ENCODE results near the gene FLACC1.

DNA sequence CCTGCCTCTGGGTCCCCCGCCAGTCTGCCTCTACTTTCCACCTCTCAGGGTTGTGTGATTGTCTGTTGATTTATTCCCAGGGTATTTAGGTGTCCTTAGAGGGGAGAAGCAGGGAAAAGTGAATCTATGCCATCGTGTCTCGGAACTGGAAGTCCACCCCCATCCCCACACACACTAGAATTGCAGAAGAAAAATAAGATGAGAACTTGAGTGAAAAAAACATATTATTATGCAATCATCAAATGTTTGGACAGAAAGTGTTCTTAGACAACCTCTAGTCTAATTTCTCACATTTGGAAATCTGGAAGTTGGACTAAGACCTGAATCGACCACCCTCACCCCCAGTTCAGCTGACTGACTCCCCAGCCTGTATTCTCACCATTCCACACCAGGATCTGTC, 110.9 kb downstream of the FLACC1 start:
- TF ChIP-seq, protein P1, sequence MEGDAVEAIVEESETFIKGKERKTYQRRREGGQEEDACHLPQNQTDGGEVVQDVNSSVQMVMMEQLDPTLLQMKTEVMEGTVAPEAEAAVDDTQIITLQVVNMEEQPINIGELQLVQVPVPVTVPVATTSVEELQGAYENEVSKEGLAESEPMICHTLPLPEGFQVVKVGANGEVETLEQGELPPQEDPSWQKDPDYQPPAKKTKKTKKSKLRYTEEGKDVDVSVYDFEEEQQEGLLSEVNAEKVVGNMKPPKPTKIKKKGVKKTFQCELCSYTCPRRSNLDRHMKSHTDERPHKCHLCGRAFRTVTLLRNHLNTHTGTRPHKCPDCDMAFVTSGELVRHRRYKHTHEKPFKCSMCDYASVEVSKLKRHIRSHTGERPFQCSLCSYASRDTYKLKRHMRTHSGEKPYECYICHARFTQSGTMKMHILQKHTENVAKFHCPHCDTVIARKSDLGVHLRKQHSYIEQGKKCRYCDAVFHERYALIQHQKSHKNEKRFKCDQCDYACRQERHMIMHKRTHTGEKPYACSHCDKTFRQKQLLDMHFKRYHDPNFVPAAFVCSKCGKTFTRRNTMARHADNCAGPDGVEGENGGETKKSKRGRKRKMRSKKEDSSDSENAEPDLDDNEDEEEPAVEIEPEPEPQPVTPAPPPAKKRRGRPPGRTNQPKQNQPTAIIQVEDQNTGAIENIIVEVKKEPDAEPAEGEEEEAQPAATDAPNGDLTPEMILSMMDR (IDR thresholded peaks at IDR 0.05) = no peak
- TF ChIP-seq POLR2A (IDR thresholded peaks at IDR 0.05) = no peak
